ENCODE measurements around the gene CD46. TPM values are rescaled to one million over a fixed set of nuclear protein-coding genes. Genes with fewer than 3 reads are reported as not detected.

CD46 gene
- polyA plus RNA-seq, 3 donors from 2014 or later, result 78.9 to 92.3 (median 86.7) TPM

GRCh38 chr1:207825409-207825695 is 73.5 kb downstream of the CD46 start:
- Mint-ChIP-seq H3K4me3 (peak overlapping the region; percentile 80 to 89 (median 83)), H3K27ac (peak overlapping the region; percentile 95 to 99 (median 98)), H3K36me3 (peaks cover 0 to 4% (median 4%) of the 10 kb centered on the region in 3 donors), H3K4me1 (peaks cover 74 to 91% of the 10 kb centered on the region in 2 donors), H3K9me3 (peaks cover 0 to 6% (median 1%) of the 10 kb centered on the region in 6 donors), H3K27me3 (ENCODE audit: low read depth in 3 of 3) (peaks cover 8 to 29% (median 26%) of the 10 kb centered on the region in 3 donors)
- no peak for DNase-seq

- H3K4me3 Mint-ChIP-seq, result peak overlapping the region; percentile 80 to 89 (median 83)
- peaks cover 0 to 6% (median 1%) of the 10 kb centered on the region in 6 donors for H3K9me3 Mint-ChIP-seq
These were observed 74.1 kb downstream of the CD46 start for GRCh38 chr1:207825719-207826556.

GRCh38 chr1:207826557-207827487 is 75.0 kb downstream of the CD46 start:
- DNase-seq, result no peak
- H3K4me1 Mint-ChIP-seq, result peaks cover 84 to 99% of the 10 kb centered on the region in 2 donors
- H3K4me3 Mint-ChIP-seq, result peak overlapping the region; percentile 80 to 89 (median 83)
- peaks cover 0 to 4% (median 4%) of the 10 kb centered on the region in 3 donors for H3K36me3 Mint-ChIP-seq
- H3K27me3 Mint-ChIP-seq (ENCODE audit: low read depth in 3 of 3), result peaks cover 9 to 26% (median 26%) of the 10 kb centered on the region in 3 donors
- peak overlapping the region; percentile 95 to 99 (median 98) for H3K27ac Mint-ChIP-seq
- peaks cover 0 to 6% (median 1%) of the 10 kb centered on the region in 6 donors for H3K9me3 Mint-ChIP-seq

More at GRCh38 chr1:207825719-207826556, 74.1 kb downstream of the CD46 start:
- peaks cover 0 to 4% (median 4%) of the 10 kb centered on the region in 3 donors for H3K36me3 Mint-ChIP-seq
- peak overlapping the region; percentile 95 to 99 (median 98) for H3K27ac Mint-ChIP-seq
- peak; percentile 87 to 91 (median 89) for DNase-seq
- H3K4me1 Mint-ChIP-seq, result peaks cover 76 to 92% of the 10 kb centered on the region in 2 donors
- H3K27me3 Mint-ChIP-seq (ENCODE audit: low read depth in 3 of 3), result peaks cover 8 to 29% (median 26%) of the 10 kb centered on the region in 3 donors

GRCh38 chr1:207827488-207827830 is 75.6 kb downstream of the CD46 start:
- H3K36me3 Mint-ChIP-seq, result peaks cover 0 to 4% (median 4%) of the 10 kb centered on the region in 3 donors
- peaks cover 86 to 99% of the 10 kb centered on the region in 2 donors for H3K4me1 Mint-ChIP-seq
- DNase-seq, result no peak
- H3K27me3 Mint-ChIP-seq (ENCODE audit: low read depth in 3 of 3), result peaks cover 9 to 26% (median 25%) of the 10 kb centered on the region in 3 donors
- peaks cover 0 to 6% (median 1%) of the 10 kb centered on the region in 6 donors for H3K9me3 Mint-ChIP-seq
- H3K4me3 Mint-ChIP-seq, result peak overlapping the region in 1 of 5 donors; percentile 89
- H3K27ac Mint-ChIP-seq, result peak overlapping the region; percentile 95 to 99 (median 98)

- H3K4me1 Mint-ChIP-seq, result peaks cover 86 to 99% of the 10 kb centered on the region in 2 donors
- H3K27me3 Mint-ChIP-seq (ENCODE audit: low read depth in 3 of 3), result peaks cover 8 to 20% (median 20%) of the 10 kb centered on the region in 3 donors
- DNase-seq, result no peak
- peak overlapping the region in 2 of 5 donors; percentile 2 to 9 for H3K4me3 Mint-ChIP-seq
- H3K27ac Mint-ChIP-seq, result peak overlapping the region; percentile 74 to 98 (median 93)
- H3K9me3 Mint-ChIP-seq, result peaks cover 0 to 6% (median 1%) of the 10 kb centered on the region in 6 donors
- H3K36me3 Mint-ChIP-seq, result peaks cover 0 to 4% (median 4%) of the 10 kb centered on the region in 3 donors
These were observed 76.2 kb downstream of the CD46 start for GRCh38 chr1:207828046-207828445.

- Mint-ChIP-seq H3K36me3 (peaks cover 0 to 4% (median 4%) of the 10 kb centered on the region in 3 donors), H3K4me3 (no peak overlapping the region), H3K9me3 (peaks cover 0 to 5% (median 1%) of the 10 kb centered on the region in 6 donors), H3K4me1 (peaks cover 86 to 99% of the 10 kb centered on the region in 2 donors), H3K27ac (peak overlapping the region; percentile 83 to 98 (median 93)), H3K27me3 (ENCODE audit: low read depth in 3 of 3) (peaks cover 5 to 18% (median 18%) of the 10 kb centered on the region in 3 donors)
- peak; percentile 52 to 57 (median 55) for DNase-seq
These were observed 76.8 kb downstream of the CD46 start for GRCh38 chr1:207828485-207829158.

- Mint-ChIP-seq H3K4me1 (peaks cover 86 to 99% of the 10 kb centered on the region in 2 donors), H3K4me3 (no peak overlapping the region), H3K36me3 (peaks cover 0 to 4% (median 0%) of the 10 kb centered on the region in 3 donors), H3K27me3 (ENCODE audit: low read depth in 3 of 3) (peaks cover 2 to 10% (median 8%) of the 10 kb centered on the region in 3 donors), H3K27ac (peak overlapping the region; percentile 43 to 98 (median 90)), H3K9me3 (no peaks in the 10 kb centered on the region)
- DNase-seq, result no peak
These were observed 77.7 kb downstream of the CD46 start for GRCh38 chr1:207829576-207829975.

- Mint-ChIP-seq H3K27ac (peak overlapping the region; percentile 78 to 97 (median 90)), H3K9me3 (no peaks in the 10 kb centered on the region), H3K36me3 (peaks cover 0 to 4% (median 0%) of the 10 kb centered on the region in 3 donors), H3K27me3 (ENCODE audit: low read depth in 3 of 3) (peaks cover 2 to 4% (median 3%) of the 10 kb centered on the region in 3 donors), H3K4me3 (peak overlapping the region in 1 of 5 donors; percentile 12), H3K4me1 (peaks cover 83 to 99% of the 10 kb centered on the region in 2 donors)
- DNase-seq, result no peak
These were observed 78.9 kb downstream of the CD46 start for GRCh38 chr1:207830788-207831187.

- Mint-ChIP-seq H3K4me3 (peak overlapping the region in 3 of 5 donors; percentile 26 to 48 (median 46)), H3K36me3 (no peaks in the 10 kb centered on the region), H3K27ac (peak overlapping the region; percentile 89 to 97 (median 90)), H3K9me3 (no peaks in the 10 kb centered on the region), H3K27me3 (ENCODE audit: low read depth in 3 of 3) (peaks cover 0 to 3% (median 2%) of the 10 kb centered on the region in 3 donors), H3K4me1 (peaks cover 82 to 96% of the 10 kb centered on the region in 2 donors)
- DNase-seq, result peak in 2 of 3 donors; percentile 21 to 26
These were observed 79.9 kb downstream of the CD46 start for GRCh38 chr1:207831517-207832327.

GRCh38 chr1:207832796-207833195 is 80.9 kb downstream of the CD46 start:
- DNase-seq, result no peak
- no peak overlapping the region for H3K4me3 Mint-ChIP-seq
- peaks cover 0 to 3% (median 2%) of the 10 kb centered on the region in 3 donors for H3K27me3 Mint-ChIP-seq (ENCODE audit: low read depth in 3 of 3)
- H3K27ac Mint-ChIP-seq, result peak overlapping the region; percentile 12 to 97 (median 90)
- peaks cover 0 to under 1% (median 0%) of the 10 kb centered on the region in 3 donors for H3K36me3 Mint-ChIP-seq
- H3K4me1 Mint-ChIP-seq, result peaks cover 84 to 96% of the 10 kb centered on the region in 2 donors
- no peaks in the 10 kb centered on the region for H3K9me3 Mint-ChIP-seq

- peaks cover 0 to 3% (median 0%) of the 10 kb centered on the region in 3 donors for H3K36me3 Mint-ChIP-seq
- peak overlapping the region; percentile 36 to 91 (median 77) for H3K27ac Mint-ChIP-seq
- DNase-seq, result no peak
- peaks cover 84 to 96% of the 10 kb centered on the region in 2 donors for H3K4me1 Mint-ChIP-seq
- H3K27me3 Mint-ChIP-seq (ENCODE audit: low read depth in 3 of 3), result peaks cover 0 to 2% (median 2%) of the 10 kb centered on the region in 3 donors
- H3K9me3 Mint-ChIP-seq, result no peaks in the 10 kb centered on the region
- H3K4me3 Mint-ChIP-seq, result no peak overlapping the region
These were observed 81.5 kb downstream of the CD46 start for GRCh38 chr1:207833381-207833780.

Measured in immature natural killer cell (primary cell).